Caco-2 (cell line): ENCODE measurements around the gene UHMK1. TPM values are rescaled to one million over a fixed set of nuclear protein-coding genes. Genes with fewer than 3 reads are reported as not detected.
"Not testable (repeated sequence)": the region's sequence is repeated elsewhere in the genome, so short reads cannot be mapped to it uniquely, and the experiment has no call there.

ENCODE experiments used
- BruUV-seq: library from RNA; stranded (reverse); fragments of 400-500 nt; replicated peaks from 2 replicates; lab custom pipeline; 2021; lab: Mats Ljungman, UMichigan
- CTCF ChIA-PET: fragments of 300-600 bp; sonication (Branson Sonifier 250); formaldehyde crosslinking; loops from one replicate; lab custom pipeline; 2022; ENCODE audit warnings: antibody characterized with exemption; lab: Charles Lee
- POLR2A ChIA-PET: fragments of 300-600 bp; sonication (Branson Sonifier 250); formaldehyde crosslinking; loops from one replicate; lab custom pipeline; 2022; ENCODE audit warnings: antibody characterized with exemption; lab: Charles Lee
- DNase-seq, 2 experiments: peaks; one replicate each; pipeline versions ENCODE4 v3.0.0 to v3.0.0-alpha.2; 2020 to 2022
- H3K27me3 ChIP-seq: replicated peaks from 2 replicates; pipeline ENCODE4 v1.6.0; 2011; ENCODE audit warnings: low read length; ENCODE audit not compliant: control insufficient read depth, insufficient read depth
- H3K36me3 ChIP-seq: 2 replicates; pipeline ENCODE4 v1.5.1; 2011; ENCODE audit warnings: low read length; ENCODE audit not compliant: control insufficient read depth, insufficient read depth
- H3K4me1 ChIP-seq: fragments of 250-450 bp; sonication (Bioruptor Pico); 2 replicates; pipeline ENCODE4 v1.5.1; 2020; ENCODE audit warnings: mild to moderate bottlenecking
- H3K4me3 ChIP-seq: 2 replicates; pipeline ENCODE4 v1.5.1; 2011; ENCODE audit warnings: low read depth, mild to moderate bottlenecking, control low read depth, low read length
- H3K9me3 ChIP-seq: fragments of 250-450 bp; sonication (Bioruptor Pico); 2 replicates; pipeline ENCODE4 v1.5.1; 2020; ENCODE audit warnings: mild to moderate bottlenecking, moderate library complexity
- H3K27ac Mint-ChIP-seq: one replicate; pipeline ENCODE4 v1.8.0; 2022; ENCODE audit warnings: mixed read lengths; ENCODE audit not compliant: unreplicated experiment
- H3K27me3 Mint-ChIP-seq: one replicate; pipeline ENCODE4 v1.8.0; 2022; ENCODE audit warnings: mixed read lengths; ENCODE audit not compliant: insufficient read depth, unreplicated experiment
- H3K36me3 Mint-ChIP-seq: one replicate; pipeline ENCODE4 v1.8.0; 2022; ENCODE audit warnings: mild to moderate bottlenecking, mixed read lengths; ENCODE audit not compliant: insufficient read depth, unreplicated experiment
- H3K4me1 Mint-ChIP-seq: one replicate; pipeline ENCODE4 v1.8.0; 2022; ENCODE audit warnings: low read depth, mixed read lengths; ENCODE audit not compliant: unreplicated experiment
- H3K4me3 Mint-ChIP-seq: one replicate; pipeline ENCODE4 v1.8.0; 2022; ENCODE audit warnings: mild to moderate bottlenecking, moderate library complexity, mixed read lengths; ENCODE audit not compliant: unreplicated experiment
- H3K9me3 Mint-ChIP-seq: one replicate; pipeline ENCODE4 v1.8.0; 2022; ENCODE audit warnings: mixed read lengths; ENCODE audit not compliant: unreplicated experiment
- CTCF ChIP-seq, 2 experiments: fragments of 200-600 bp in 1 of 2; IDR thresholded peaks; 1 replicate in 1 of 2; 2 replicates in 1 of 2; pipeline versions ENCODE4 v1.5.1 to v1.8.0; 2011 to 2022; ENCODE audit warnings: antibody characterized with exemption in 1 of 2, control low read depth in 1 of 2, inconsistent platforms in 1 of 2, low read depth in 1 of 2, low read length in 1 of 2, mild to moderate bottlenecking in 1 of 2, moderate library complexity in 1 of 2; ENCODE audit not compliant: insufficient read depth in 1 of 2, severe bottlenecking in 1 of 2, unreplicated experiment in 1 of 2
- intact Hi-C: fragments of 100-400 bp; cut with micrococcal nuclease; formaldehyde crosslinking; loops from one replicate; pipeline ENCODE4 v1.10.0; 2022; ENCODE audit not compliant: unreplicated experiment
- total RNA-seq: library from RNA; stranded (reverse); gene quantifications from 2 replicates; pipeline ENCODE4 v1.2.3, GENCODE V29; 2022

The UHMK1 gene
- total RNA-seq, 1 experiment from 2014 or later: 24.9 TPM

- POLR2A ChIA-PET: no interaction called here
- CTCF ChIA-PET: no interaction called here
- H3K4me3 Mint-ChIP-seq: no peak overlapping the region
Observed at GRCh38 chr1:162458236-162458635, 39.4 kb upstream of the UHMK1 start.

GRCh38 chr1:162462425-162462824 lies 35.2 kb upstream of the UHMK1 start:
- CTCF ChIA-PET, DNase-seq, H3K4me3 ChIP-seq, H3K4me1 Mint-ChIP-seq, BruUV-seq, H3K4me1 ChIP-seq, H3K27ac Mint-ChIP-seq, H3K36me3 ChIP-seq, H3K36me3 Mint-ChIP-seq, intact Hi-C loops, H3K4me3 Mint-ChIP-seq, H3K27me3 ChIP-seq, H3K9me3 ChIP-seq, POLR2A ChIA-PET, H3K27me3 Mint-ChIP-seq, H3K9me3 Mint-ChIP-seq: not testable (repeated sequence)

More at GRCh38 chr1:162458236-162458635, 39.4 kb upstream of the UHMK1 start:
- DNase-seq: no peak
- Histone ChIP-seq H3K36me3 (no peaks in the 10 kb centered on the region), H3K9me3 (no peaks in the 10 kb centered on the region), H3K4me3 (no peak overlapping the region), H3K27me3 (no peaks in the 10 kb centered on the region), H3K4me1 (no peaks in the 10 kb centered on the region)
- TF ChIP-seq CTCF (IDR thresholded peaks at IDR 0.05; ENCODE audit: insufficient read depth in 1 of 2, low read depth in 1 of 2, low read length in 1 of 2, severe bottlenecking in 1 of 2, unreplicated experiment in 1 of 2): no peak
- Mint-ChIP-seq H3K9me3 (no peaks in the 10 kb centered on the region), H3K4me1 (no peaks in the 10 kb centered on the region), H3K36me3 (no peaks in the 10 kb centered on the region), H3K27ac (no peak overlapping the region), H3K27me3 (no peaks in the 10 kb centered on the region)
- no TSS peak for BruUV-seq
- intact Hi-C loops: no loop called here

- ChIA-PET CTCF (no interaction called here), POLR2A (no interaction called here)
- TF ChIP-seq CTCF (IDR thresholded peaks at IDR 0.05; ENCODE audit: insufficient read depth in 1 of 2, low read depth in 1 of 2, low read length in 1 of 2, severe bottlenecking in 1 of 2, unreplicated experiment in 1 of 2): no peak
- Mint-ChIP-seq H3K27ac (no peak overlapping the region), H3K27me3 (no peaks in the 10 kb centered on the region), H3K9me3 (peaks cover 9% of the 10 kb centered on the region), H3K4me1 (no peaks in the 10 kb centered on the region), H3K4me3 (no peak overlapping the region), H3K36me3 (no peaks in the 10 kb centered on the region)
- no peaks in the 10 kb centered on the region for H3K4me1 ChIP-seq
- H3K9me3 ChIP-seq: no peaks in the 10 kb centered on the region
- no peak for DNase-seq
- no peaks in the 10 kb centered on the region for H3K36me3 ChIP-seq
- intact Hi-C loops: no loop called here
- no peaks in the 10 kb centered on the region for H3K27me3 ChIP-seq
- no peak overlapping the region for H3K4me3 ChIP-seq
- no TSS peak for BruUV-seq
Observed at GRCh38 chr1:162463021-162463420, 34.6 kb upstream of the UHMK1 start.

GRCh38 chr1:162466797-162467196 lies 30.8 kb upstream of the UHMK1 start:
- BruUV-seq: no TSS peak
- Mint-ChIP-seq H3K27me3 (peaks cover 4% of the 10 kb centered on the region), H3K4me3 (no peak overlapping the region), H3K4me1 (no peaks in the 10 kb centered on the region), H3K36me3 (no peaks in the 10 kb centered on the region), H3K27ac (no peak overlapping the region), H3K9me3 (peaks cover 9% of the 10 kb centered on the region)
- Histone ChIP-seq H3K36me3 (no peaks in the 10 kb centered on the region), H3K4me1 (no peaks in the 10 kb centered on the region), H3K9me3 (no peaks in the 10 kb centered on the region), H3K27me3 (no peaks in the 10 kb centered on the region), H3K4me3 (no peak overlapping the region)
- ChIA-PET POLR2A (no interaction called here), CTCF (no interaction called here)
- DNase-seq: no peak
- intact Hi-C loops: no loop called here
- TF ChIP-seq CTCF (IDR thresholded peaks at IDR 0.05; ENCODE audit: insufficient read depth in 1 of 2, low read depth in 1 of 2, low read length in 1 of 2, severe bottlenecking in 1 of 2, unreplicated experiment in 1 of 2): no peak
